NCI-H526 (cell line): Measurements from ENCODE around the gene TMEM209.
A peak's percentile ranks its signal among the peaks of the same experiment; 100 is the strongest.
"Not testable (repeated sequence)": the region's sequence is repeated elsewhere in the genome, so short reads cannot be mapped to it uniquely, and the experiment has no call there.

Experiments used
- DNase-seq, 2 experiments: peaks; one replicate each; lab custom pipeline; 2025; lab: John Stamatoyannopoulos, UW

The TMEM209 gene

GRCh38 chr7:130162196-130162595 is 43.0 kb downstream of the TMEM209 start:
- DNase-seq: no peak

DNA sequence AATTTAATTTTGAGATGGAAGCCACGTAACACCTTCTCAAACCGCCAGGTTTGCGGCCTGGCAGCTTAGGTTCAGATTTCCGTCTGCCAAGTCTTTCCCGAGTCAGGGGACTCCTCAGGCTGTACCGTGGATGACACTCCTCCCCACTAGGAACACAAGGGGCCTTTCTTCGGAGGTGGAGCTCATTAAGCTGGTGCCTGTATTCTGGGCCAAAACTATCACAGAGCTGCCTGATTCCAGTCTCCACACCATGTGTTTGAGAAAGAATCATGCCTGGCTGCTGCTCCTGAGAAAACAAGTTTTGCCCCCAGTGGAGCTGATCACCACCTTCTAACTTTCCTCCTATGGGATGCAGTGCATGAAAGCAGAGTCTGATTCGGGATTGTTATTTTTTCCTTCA is 44.8 kb downstream of the TMEM209 start:
- DNase-seq: no peak

- DNase-seq: no peak
These were observed 45.2 kb downstream of the TMEM209 start for GRCh38 chr7:130160023-130160422.

- DNase-seq: no peak
These were observed 47.5 kb downstream of the TMEM209 start for GRCh38 chr7:130157700-130158099.

DNA sequence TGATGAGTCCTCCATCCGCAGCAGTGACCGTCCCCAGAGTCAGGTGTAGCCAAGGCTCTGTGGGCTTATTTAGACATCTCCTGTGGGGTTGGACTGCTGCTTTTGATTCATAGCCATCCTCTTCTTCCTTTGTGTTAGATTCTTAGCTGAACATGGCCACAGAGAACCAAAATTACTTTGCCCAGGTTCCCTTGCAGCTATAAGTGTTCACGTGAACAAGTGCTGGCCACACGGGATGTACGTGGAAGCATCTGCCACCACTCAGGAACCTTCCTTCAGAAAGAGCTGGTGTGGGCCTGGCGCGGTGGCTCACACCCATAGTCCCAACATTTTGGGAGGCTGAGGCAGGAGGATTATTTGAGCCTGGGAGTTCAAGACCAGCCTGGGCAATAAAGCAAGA is 49.1 kb downstream of the TMEM209 start:
- no peak for DNase-seq

DNA sequence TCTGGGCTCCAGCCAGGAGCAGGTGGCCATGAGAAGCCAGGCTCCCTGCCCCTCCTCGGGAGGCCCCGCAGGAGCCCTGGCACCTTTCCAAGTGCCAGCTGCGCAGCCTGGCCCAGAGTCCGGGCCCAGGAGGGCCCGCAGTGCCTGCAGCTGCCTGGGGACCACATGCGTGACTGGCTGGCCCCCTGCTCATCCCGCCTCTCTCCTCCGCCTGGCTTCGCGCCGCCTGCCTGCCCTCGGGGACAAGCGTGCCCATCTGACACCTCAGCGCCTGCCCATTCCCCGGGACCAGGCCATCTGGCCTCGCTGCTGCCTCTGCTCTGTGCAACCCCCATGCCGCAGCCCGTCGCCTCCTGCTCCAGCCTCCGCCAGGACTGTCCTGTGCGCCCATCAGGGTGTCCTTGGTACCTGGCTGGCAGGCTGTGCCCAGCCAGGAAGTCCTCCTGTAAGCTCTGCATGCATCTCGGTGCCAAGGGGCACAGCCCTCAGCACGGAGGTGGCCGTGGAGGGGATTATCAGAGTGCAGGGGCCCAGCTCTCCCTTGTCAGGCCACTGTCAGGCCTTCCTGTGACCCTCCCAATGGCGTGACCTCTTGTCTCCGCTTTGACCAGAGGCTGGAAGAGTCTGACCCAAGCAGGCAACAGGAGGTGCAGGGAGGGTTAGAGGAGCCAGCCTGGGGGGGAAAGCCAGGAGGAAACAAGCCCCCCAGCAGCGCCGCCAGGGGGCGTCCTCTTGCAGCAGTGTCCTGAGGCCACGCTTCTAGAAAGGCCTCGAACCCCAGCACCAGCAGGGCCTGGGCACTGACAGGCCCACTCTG is 50.5 kb downstream of the TMEM209 start:
- peak in 1 of 2 experiments; percentile 57 for DNase-seq

DNA sequence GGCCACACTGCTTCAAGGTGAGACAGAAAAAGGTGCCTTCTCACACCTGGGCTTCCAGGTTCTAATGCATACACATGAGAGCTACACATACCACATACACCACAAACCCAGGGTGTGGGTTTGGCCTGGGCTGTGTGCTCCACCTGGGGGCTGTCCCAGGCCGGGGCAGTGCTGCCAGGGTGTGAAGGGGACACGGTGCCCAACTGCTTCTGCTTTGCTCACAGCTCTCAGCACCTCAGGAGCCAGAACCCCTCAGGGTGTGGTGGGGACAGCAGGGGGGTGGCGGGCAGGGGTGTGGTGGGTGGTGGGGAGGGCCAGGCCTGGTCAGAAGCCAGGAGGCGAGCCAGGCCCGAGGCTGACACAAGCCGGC is 51.1 kb downstream of the TMEM209 start:
- DNase-seq: no peak

DNA sequence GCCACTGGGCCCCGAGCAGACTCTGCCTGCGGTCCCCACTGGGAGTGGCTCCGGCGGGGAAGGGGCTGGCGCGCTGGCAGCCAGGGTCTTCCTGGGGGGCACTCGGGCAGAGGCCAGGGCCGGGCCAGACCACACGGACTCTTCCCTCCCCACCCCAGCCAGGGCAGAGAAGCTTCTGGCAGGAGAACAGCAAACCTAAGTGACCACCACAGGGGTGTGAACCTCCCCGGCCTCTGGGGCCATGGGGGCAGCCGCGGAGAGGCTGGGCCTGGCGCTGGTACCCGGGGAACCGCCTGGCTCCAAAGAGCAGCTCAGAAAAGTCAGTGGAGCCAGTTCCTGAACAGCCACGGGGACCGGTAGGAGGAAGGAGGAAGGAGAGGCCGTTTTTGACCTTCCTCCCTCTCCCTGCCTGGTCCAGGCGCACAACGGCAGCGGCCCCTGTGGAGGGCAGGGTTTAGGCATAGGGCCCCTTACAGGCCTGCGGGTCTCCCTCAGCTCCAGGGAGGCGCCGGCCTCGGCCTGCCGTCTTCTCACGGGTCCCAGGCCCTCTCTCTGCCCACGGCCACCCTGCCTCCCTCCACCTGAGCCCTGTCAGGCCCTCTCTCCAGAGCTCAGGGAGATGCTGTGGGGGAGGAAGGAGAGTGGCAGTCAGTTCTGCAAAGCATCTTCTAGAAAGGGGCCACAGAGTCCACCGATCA is 51.8 kb downstream of the TMEM209 start:
- no peak for DNase-seq

- DNase-seq: no peak
These were observed 52.6 kb downstream of the TMEM209 start for GRCh38 chr7:130152493-130153210.

DNA sequence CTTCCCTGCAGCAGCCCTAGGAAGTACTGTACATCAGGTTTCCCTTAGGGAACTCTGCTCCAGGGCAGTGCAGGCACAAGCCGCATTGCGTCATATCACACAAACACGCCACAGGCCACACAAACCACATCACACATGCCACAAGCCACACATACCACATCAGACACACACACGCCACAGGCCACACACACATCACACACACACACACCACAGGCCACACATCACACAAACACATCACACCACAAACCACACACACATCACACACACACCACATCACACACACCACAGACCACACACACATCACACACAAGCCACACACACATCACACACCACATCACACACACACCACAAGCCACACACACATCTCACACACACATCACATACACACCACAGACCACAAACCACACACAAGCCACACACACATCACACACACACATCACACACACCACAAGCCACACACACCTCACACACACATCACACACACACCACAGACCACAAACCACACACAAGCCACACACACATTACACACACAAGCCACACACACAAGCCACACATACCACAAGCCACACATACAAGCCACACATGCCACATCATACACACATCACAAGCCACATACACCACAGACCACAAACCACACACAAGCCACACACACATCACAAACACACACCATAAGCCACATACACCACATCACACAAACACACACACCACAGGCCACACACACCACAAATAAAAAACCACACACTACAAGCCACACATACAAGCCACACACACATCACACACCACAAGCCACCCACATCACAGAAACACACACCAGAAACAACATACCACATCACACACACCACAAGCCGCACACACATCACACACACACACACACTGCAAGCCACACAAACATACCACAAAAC is 53.4 kb downstream of the TMEM209 start:
- no peak for DNase-seq

- no peak for DNase-seq
These were observed 54.6 kb downstream of the TMEM209 start for GRCh38 chr7:130150587-130150986.

DNA sequence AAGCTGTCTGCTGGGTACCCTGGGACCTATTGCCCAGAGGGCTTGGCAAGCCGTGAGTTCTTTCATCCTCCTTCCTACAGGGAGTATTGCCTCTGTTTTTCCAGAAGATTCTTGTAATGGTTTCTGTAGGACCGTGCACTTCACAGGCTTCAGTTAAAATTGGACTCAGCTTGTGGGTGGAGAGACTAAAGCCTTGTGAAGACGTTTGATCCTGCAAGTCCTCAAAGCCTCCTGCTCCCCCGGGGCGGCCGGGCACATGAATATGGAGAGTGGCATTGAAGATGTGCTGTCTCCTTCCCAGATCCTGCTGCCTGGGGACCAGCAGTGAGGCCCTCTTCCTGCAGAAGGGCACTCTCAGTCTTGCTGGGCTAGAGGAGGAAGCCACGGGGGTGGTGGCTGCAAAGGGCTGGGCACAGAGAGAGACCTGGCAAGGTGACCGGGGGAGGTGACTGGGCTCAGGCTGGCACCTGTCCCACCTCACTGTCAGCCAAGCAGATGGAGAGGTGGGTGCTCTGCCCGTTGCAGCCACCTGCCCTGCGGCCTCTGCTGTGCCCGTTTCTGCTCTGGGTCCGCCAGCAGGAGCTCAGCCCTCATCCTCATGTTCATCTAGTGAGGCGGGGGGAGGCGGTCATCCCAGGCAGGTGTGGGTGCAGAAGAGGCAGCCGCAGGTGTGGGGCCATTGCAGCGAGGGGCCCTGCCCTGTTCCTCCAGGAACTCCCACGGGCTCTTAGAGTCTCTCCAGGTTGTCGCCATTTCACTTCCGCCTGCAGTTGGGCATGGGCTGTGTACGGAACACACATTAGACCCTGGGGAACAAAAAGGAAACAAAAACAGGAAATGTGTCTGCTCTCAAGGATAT is 55.7 kb downstream of the TMEM209 start:
- peak in 1 of 2 experiments; percentile 22 for DNase-seq

GRCh38 chr7:130148561-130148960 is 56.6 kb downstream of the TMEM209 start:
- no peak for DNase-seq

- DNase-seq: no peak
These were observed 57.4 kb downstream of the TMEM209 start for GRCh38 chr7:130147710-130148325.

GRCh38 chr7:130146693-130147405 is 58.4 kb downstream of the TMEM209 start:
- DNase-seq: no peak

GRCh38 chr7:130146142-130146541 is 59.1 kb downstream of the TMEM209 start:
- not testable (repeated sequence) for DNase-seq

DNA sequence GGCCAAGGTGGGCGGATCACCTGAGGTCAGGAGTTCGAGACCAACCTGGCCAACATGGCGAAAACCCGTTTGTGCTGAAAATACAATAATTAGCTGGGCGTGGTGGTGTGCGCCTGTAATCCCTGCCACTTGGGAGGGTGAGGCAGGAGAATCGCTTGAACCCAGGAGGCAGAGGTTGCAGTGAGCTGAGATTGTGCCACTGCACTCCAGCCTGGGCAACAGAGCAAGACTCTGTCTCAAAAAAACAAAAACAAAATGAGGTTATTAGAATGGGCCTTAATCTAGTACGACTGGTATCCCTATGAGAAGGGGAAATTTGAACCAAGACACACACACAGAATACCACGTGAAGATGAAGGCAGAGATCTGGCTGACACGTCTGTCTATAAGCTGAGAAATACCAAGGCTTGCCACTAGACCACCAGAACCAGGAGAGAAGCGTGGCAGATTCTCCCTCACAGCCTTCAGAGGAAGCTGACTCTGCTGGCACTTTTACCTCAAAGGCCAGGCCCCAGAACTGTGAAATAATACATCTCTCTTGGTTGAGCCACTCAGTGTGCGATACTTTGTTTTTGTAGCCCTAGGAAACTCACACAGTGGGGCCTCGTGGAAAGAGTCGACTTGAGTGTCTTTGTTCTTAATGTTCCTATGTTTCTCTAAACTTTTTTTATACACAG is 59.6 kb downstream of the TMEM209 start:
- DNase-seq: no peak

- DNase-seq: no peak
These were observed 60.7 kb downstream of the TMEM209 start for GRCh38 chr7:130144312-130145171.
